ENCODE measurements around the gene CDH12. TPM values are rescaled to one million over a fixed set of nuclear protein-coding genes. Genes with fewer than 3 reads are reported as not detected.

CDH12 gene
- total and polyA plus RNA-seq, 7 donors, result 0.04 TPM; not detected in 6

DNA sequence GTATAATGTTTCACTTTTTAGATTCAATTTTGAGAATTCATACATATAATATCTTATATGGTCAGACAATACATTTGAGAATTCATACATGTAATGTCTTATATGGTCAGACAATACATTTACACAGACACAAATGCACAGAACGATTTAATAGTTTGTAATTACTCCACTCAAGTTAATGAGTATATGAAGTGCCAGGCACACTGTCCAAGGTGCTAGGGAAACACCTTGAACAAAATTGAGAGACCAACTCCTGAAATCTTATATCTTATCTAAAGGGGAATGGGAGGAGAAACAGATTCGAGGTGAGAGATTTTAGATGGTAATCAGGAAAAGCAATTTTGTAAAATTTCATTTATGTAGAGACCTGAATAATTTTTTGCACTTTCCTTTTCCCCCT, 994.7 kb downstream of the CDH12 start:
- Histone ChIP-seq H3K9me3 (no peaks in the 10 kb centered on the region), H3K27ac (no peak overlapping the region), H3K36me3 (no peaks in the 10 kb centered on the region), H3K27me3 (no peaks in the 10 kb centered on the region), H3K4me1 (no peaks in the 10 kb centered on the region), H3K4me3 (no peak overlapping the region)
- intact Hi-C loops (cut with DNase I), result no loop called here
- TF ChIP-seq, protein P1, sequence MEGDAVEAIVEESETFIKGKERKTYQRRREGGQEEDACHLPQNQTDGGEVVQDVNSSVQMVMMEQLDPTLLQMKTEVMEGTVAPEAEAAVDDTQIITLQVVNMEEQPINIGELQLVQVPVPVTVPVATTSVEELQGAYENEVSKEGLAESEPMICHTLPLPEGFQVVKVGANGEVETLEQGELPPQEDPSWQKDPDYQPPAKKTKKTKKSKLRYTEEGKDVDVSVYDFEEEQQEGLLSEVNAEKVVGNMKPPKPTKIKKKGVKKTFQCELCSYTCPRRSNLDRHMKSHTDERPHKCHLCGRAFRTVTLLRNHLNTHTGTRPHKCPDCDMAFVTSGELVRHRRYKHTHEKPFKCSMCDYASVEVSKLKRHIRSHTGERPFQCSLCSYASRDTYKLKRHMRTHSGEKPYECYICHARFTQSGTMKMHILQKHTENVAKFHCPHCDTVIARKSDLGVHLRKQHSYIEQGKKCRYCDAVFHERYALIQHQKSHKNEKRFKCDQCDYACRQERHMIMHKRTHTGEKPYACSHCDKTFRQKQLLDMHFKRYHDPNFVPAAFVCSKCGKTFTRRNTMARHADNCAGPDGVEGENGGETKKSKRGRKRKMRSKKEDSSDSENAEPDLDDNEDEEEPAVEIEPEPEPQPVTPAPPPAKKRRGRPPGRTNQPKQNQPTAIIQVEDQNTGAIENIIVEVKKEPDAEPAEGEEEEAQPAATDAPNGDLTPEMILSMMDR (IDR thresholded peaks at IDR 0.05), result no peak
- 11 to 60% methylated on average over 2 of the region's 2 CpGs for WGBS, 2 donors
- DNase-seq, result no peak

DNA sequence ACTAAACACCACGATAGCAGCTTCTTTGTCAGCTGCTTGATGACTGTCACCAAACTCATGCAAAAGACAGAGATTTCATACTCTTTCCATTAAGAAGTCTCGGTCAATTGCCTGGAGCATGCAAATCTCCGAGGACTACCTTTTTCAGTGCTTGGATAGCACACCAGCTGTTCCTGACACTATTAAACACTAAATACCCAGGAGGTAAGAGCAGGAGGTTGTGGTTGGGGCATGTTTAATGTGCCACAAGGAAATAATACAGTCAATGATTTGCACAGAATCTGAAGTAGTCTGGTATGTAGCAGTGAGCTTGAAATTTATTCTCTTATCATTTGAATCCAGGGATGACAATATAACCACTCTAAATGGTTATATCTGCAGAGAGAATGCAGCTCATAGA, 996.2 kb downstream of the CDH12 start:
- H3K9me3 ChIP-seq, result peaks cover 0 to 2% (median 0%) of the 10 kb centered on the region in 4 donors
- no peaks in the 10 kb centered on the region for H3K4me1 ChIP-seq
- TF ChIP-seq POLR2AphosphoS5 (IDR thresholded peaks at IDR 0.05), result no peak
- TF ChIP-seq EP300 (IDR thresholded peaks at IDR 0.05), result no peak
- TF ChIP-seq POLR2A (IDR thresholded peaks at IDR 0.05), result no peak
- TF ChIP-seq, protein P1 (IDR thresholded peaks at IDR 0.05), result no peak
- intact Hi-C loops (cut with DNase I), result no loop called here
- no peak overlapping the region for H3K27ac ChIP-seq
- DNase-seq, result no peak
- no peak overlapping the region for H3K4me3 ChIP-seq
- 80 to 84% methylated on average over 3 of the region's 3 CpGs for WGBS, 2 donors
- no peaks in the 10 kb centered on the region for H3K27me3 ChIP-seq
- H3K36me3 ChIP-seq, result no peaks in the 10 kb centered on the region

DNA sequence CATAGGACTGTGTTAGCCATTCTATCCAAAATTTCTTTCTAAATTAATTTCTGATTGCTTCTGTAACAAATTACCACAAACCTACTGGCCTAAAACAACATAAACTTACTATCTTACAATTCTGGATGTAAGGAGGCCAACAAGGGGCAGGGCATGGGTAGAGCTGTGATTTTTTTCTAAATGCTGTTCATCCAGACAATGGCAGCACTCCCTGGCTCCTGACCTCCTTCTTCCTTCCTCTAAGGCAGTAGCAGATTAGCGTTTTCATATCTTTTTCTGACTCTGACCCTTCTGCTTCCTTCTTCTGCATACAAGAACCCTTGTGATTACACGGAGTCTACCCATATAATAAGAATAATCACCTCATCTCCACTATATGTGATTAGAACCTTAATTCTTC, 1005.8 kb downstream of the CDH12 start:
- peaks cover 0 to 6% (median 0%) of the 10 kb centered on the region in 4 donors for H3K9me3 ChIP-seq
- H3K36me3 ChIP-seq, result no peaks in the 10 kb centered on the region
- H3K4me1 ChIP-seq, result no peaks in the 10 kb centered on the region
- no peak overlapping the region for H3K27ac ChIP-seq
- H3K27me3 ChIP-seq, result no peaks in the 10 kb centered on the region
- WGBS, 2 donors, result 50 to 68% methylated on average over 2 of the region's 2 CpGs
- no peak overlapping the region for H3K4me3 ChIP-seq
- TF ChIP-seq, protein P1 (IDR thresholded peaks at IDR 0.05), result no peak
- TF ChIP-seq EP300 (IDR thresholded peaks at IDR 0.05) (no peak), POLR2AphosphoS5 (IDR thresholded peaks at IDR 0.05) (no peak), POLR2A (IDR thresholded peaks at IDR 0.05) (no peak)
- DNase-seq, result no peak
- intact Hi-C loops (cut with DNase I), result no loop called here

- no peak for DNase-seq
- Histone ChIP-seq H3K27me3 (no peaks in the 10 kb centered on the region), H3K4me1 (no peaks in the 10 kb centered on the region), H3K36me3 (no peaks in the 10 kb centered on the region), H3K4me3 (no peak overlapping the region), H3K9me3 (no peaks in the 10 kb centered on the region), H3K27ac (no peak overlapping the region)
- no peak for TF ChIP-seq POLR2AphosphoS5 (IDR thresholded peaks at IDR 0.05)
- WGBS, 2 donors, result 89 to 93% methylated on average over 1 of the region's 1 CpG
- intact Hi-C loops (cut with DNase I), result no loop called here
Measured at GRCh38 chr5:21844960-21845359, 1008.2 kb downstream of the CDH12 start.

DNA sequence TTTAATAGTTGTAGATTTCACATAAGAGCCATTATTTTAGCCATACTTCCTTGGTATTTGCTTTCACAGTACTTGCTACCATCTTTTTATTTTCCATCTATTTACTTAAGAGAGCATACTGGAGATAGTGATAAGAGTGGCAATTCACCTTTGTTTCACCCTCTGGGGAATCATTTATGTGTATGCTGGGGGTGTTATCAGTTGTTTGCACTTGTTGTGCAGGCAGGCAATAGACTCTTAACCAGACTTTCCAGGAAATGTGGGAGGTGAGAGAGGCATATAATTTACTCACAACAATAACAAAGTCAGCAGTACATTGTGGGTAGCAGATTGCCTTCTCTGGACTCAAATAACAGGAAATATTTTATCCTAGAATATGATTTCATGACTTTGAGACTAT, 1018.3 kb downstream of the CDH12 start:
- TF ChIP-seq POLR2A (IDR thresholded peaks at IDR 0.05), result no peak
- TF ChIP-seq, protein P1 (IDR thresholded peaks at IDR 0.05), result no peak
- TF ChIP-seq POLR2AphosphoS5 (IDR thresholded peaks at IDR 0.05), result no peak
- TF ChIP-seq EP300 (IDR thresholded peaks at IDR 0.05), result no peak
- DNase-seq, result no peak
- H3K4me3 ChIP-seq, result no peak overlapping the region
- H3K27ac ChIP-seq, result no peak overlapping the region
- H3K27me3 ChIP-seq, result no peaks in the 10 kb centered on the region
- intact Hi-C loops (cut with DNase I), result no loop called here
- no peaks in the 10 kb centered on the region for H3K36me3 ChIP-seq
- no peaks in the 10 kb centered on the region for H3K4me1 ChIP-seq
- H3K9me3 ChIP-seq, result no peaks in the 10 kb centered on the region
